Measurements from ENCODE around the gene MAPRE3. TPM values are rescaled to one million over a fixed set of nuclear protein-coding genes. Genes with fewer than 3 reads are reported as not detected.
A peak's percentile ranks its signal among the peaks of the same experiment; 100 is the strongest.

The MAPRE3 gene
- total RNA-seq, 1 donor from 2014 or later = 4.6 TPM

DNA sequence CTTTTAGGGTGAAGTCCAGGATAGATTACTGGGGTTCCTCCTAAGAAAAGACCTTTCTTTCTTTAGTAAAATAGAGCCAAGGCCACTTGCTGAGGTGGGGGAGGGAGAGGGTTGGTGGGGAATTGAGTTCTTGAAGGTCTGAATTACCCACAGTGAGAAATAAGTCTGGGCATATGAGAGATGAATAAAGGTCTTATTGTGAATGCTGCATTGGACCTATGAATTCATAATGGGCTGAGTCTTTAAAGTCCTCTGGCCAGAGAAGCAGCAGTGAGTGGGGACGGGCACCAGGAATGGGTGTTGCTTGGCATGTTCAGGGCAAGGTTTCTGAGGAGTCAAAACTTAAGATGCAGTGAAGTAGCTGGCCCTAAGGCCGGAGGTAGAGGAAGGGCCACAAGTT lies 10.5 kb downstream of the MAPRE3 start:
- no peak overlapping the region for H3K4me3 Mint-ChIP-seq
- ATAC-seq (ENCODE audit: low read depth) (no peak), DNase-seq (no peak)
- ChIA-PET POLR2A (no interaction called here), CTCF (no interaction called here)
- no peaks in the 10 kb centered on the region for H3K4me1 Mint-ChIP-seq
- no peak overlapping the region for H3K27ac Mint-ChIP-seq
- H3K27me3 Mint-ChIP-seq = peaks cover 20% of the 10 kb centered on the region
- TF ChIP-seq, protein P1, sequence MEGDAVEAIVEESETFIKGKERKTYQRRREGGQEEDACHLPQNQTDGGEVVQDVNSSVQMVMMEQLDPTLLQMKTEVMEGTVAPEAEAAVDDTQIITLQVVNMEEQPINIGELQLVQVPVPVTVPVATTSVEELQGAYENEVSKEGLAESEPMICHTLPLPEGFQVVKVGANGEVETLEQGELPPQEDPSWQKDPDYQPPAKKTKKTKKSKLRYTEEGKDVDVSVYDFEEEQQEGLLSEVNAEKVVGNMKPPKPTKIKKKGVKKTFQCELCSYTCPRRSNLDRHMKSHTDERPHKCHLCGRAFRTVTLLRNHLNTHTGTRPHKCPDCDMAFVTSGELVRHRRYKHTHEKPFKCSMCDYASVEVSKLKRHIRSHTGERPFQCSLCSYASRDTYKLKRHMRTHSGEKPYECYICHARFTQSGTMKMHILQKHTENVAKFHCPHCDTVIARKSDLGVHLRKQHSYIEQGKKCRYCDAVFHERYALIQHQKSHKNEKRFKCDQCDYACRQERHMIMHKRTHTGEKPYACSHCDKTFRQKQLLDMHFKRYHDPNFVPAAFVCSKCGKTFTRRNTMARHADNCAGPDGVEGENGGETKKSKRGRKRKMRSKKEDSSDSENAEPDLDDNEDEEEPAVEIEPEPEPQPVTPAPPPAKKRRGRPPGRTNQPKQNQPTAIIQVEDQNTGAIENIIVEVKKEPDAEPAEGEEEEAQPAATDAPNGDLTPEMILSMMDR (IDR thresholded peaks at IDR 0.05) = no peak
- H3K36me3 Mint-ChIP-seq (ENCODE audit: low read depth) = no peaks in the 10 kb centered on the region
- H3K9me3 Mint-ChIP-seq = no peaks in the 10 kb centered on the region
- intact Hi-C loops (cut with micrococcal nuclease) = no loop called here

DNA sequence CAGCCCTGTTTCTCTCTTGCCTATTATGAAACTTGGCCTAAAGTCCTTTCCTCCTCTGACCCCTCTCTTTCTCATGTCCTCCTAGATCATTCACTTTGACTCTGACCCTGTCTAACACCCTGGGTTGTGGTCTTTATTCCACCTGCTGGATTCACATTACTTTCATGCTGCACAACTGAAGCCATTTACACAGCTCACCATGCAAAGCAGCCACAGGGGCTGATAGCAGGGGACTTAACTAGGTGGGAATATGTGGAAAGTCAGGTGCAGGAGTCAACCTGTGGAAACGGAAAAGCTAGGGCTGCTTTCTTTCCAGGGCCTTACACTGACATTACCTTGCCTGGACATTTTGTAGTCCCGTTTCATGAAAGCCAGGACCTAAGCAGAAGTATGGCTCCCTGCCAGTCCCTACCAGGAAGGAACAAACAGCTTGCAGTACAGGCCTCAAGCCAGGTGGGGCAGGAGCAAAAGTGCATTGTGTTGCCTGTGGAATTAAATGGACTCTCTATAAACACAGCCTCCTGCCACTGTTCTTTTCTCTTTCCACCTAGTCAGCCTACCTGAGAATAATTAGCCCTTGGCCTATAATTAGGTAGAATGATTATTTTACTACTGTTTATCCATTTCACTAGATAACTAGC lies 11.8 kb downstream of the MAPRE3 start:
- ATAC-seq (ENCODE audit: low read depth) = peak; percentile 56
- CTCF ChIA-PET = interaction anchor here (0.9 kb wide), 1 partner anchor 20 kb away, joined by 4 read pairs; no protein-coding TSS in a partner anchor

DNA sequence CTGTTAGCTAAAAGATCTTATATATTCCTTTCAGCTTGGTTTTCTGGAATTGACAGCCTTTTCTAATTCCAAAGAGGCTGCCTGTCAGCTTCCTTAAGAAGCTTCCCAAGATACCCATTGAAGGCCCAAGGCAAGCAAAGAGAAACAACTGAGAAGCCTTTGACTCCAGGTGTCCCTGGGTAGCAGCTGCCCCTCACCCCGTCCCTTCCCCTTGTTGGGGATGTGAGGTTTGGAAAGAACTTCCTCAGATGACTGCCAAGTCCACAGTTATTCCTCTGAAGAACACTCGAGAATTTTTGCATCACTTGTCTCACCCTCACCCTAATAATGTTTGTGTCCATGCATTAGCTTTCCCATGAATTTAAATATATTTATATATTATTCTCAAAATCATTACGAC lies 13.3 kb downstream of the MAPRE3 start:
- H3K36me3 Mint-ChIP-seq (ENCODE audit: low read depth) = no peaks in the 10 kb centered on the region
- intact Hi-C loops (cut with micrococcal nuclease) = no loop called here
- H3K9me3 Mint-ChIP-seq = no peaks in the 10 kb centered on the region
- TF ChIP-seq, protein P1 (IDR thresholded peaks at IDR 0.05) = no peak
- DNase-seq (no peak), ATAC-seq (ENCODE audit: low read depth) (no peak)
- no peak overlapping the region for H3K4me3 Mint-ChIP-seq
- ChIA-PET POLR2A (no interaction called here), CTCF (interaction anchor here (1.3 to 1.6 kb wide), 2 partner anchors 22 to 320 kb away, joined by 3 to 4 read pairs; no protein-coding TSS in a partner anchor)
- no peaks in the 10 kb centered on the region for H3K4me1 Mint-ChIP-seq
- no peak overlapping the region for H3K27ac Mint-ChIP-seq
- H3K27me3 Mint-ChIP-seq = peaks cover 12% of the 10 kb centered on the region

More for the DNA sequence above, 11.8 kb downstream of the MAPRE3 start:
- Mint-ChIP-seq H3K36me3 (ENCODE audit: low read depth) (no peaks in the 10 kb centered on the region), H3K27ac (no peak overlapping the region), H3K4me3 (no peak overlapping the region), H3K4me1 (no peaks in the 10 kb centered on the region), H3K27me3 (peaks cover 20% of the 10 kb centered on the region), H3K9me3 (no peaks in the 10 kb centered on the region)
- POLR2A ChIA-PET = no interaction called here
- TF ChIP-seq, protein P1 (IDR thresholded peaks at IDR 0.05) = no peak
- no peak for DNase-seq
- intact Hi-C loops (cut with micrococcal nuclease) = no loop called here

DNA sequence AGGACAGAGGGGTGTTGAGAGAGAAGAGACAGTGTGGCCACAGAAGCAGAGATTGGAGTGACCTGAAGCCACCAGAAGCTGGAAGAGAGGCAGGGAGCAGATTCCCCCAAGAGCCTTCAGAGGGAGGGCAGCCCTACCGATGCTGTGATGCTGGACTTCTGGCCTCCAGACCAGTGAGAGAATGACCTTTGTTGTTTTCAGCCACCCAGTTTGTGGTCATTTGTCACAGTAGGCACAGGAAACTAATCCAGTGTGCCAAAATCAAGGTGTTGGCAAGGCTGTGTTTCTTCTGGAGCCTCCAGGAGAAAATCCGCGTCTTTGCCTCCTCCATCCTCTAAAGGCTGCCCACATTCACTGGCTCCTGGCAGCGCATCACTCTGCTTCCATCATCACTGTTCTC lies 15.4 kb downstream of the MAPRE3 start:
- intact Hi-C loops (cut with micrococcal nuclease) = no loop called here
- CTCF ChIA-PET = no interaction called here
- no peaks in the 10 kb centered on the region for H3K9me3 Mint-ChIP-seq
- DNase-seq (no peak), ATAC-seq (ENCODE audit: low read depth) (no peak)
- no peaks in the 10 kb centered on the region for H3K4me1 Mint-ChIP-seq
- H3K4me3 Mint-ChIP-seq = no peak overlapping the region
- H3K27ac Mint-ChIP-seq = no peak overlapping the region
- POLR2A ChIA-PET = no interaction called here
- TF ChIP-seq, protein P1 (IDR thresholded peaks at IDR 0.05) = no peak
- H3K36me3 Mint-ChIP-seq (ENCODE audit: low read depth) = no peaks in the 10 kb centered on the region
- H3K27me3 Mint-ChIP-seq = no peaks in the 10 kb centered on the region

DNA sequence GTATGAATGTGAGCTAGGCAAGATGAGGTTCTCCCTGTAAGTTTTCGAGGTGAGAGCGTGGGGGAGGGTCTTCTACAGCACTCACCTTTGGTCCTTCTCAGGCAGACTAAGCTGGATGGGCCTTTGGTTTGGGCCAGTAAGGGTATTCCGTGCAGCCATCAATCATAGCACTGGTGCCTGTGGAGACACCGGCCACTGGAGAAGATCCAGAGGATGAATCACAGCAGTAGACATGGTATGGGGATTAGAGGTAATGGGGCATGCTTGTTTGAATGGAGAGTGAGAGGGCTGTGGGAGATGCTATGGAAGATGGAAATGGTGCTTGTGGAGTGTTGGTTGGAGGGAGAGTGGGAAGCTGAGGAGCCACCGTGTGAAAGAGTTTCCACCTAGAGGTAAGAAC lies 16.1 kb downstream of the MAPRE3 start:
- DNase-seq = no peak
- Mint-ChIP-seq H3K9me3 (no peaks in the 10 kb centered on the region), H3K36me3 (ENCODE audit: low read depth) (no peaks in the 10 kb centered on the region), H3K4me3 (no peak overlapping the region), H3K27ac (no peak overlapping the region), H3K4me1 (no peaks in the 10 kb centered on the region), H3K27me3 (no peaks in the 10 kb centered on the region)
- ChIA-PET CTCF (interaction anchor here (0.6 kb wide), 1 partner anchor 27 kb away, joined by 3 read pairs; no protein-coding TSS in a partner anchor), POLR2A (no interaction called here)
- TF ChIP-seq, protein P1 (IDR thresholded peaks at IDR 0.05) = no peak
- intact Hi-C loops (cut with micrococcal nuclease) = no loop called here
- ATAC-seq (ENCODE audit: low read depth) = no peak

All from activated B cell treated with CpG ODN at 0.5 μM for 24 hours (primary cell).